ENCODE data around the gene COMMD4.
"Not testable (repeated sequence)": the region's sequence is repeated elsewhere in the genome, so short reads cannot be mapped to it uniquely, and the experiment has no call there.

The COMMD4 gene

DNA sequence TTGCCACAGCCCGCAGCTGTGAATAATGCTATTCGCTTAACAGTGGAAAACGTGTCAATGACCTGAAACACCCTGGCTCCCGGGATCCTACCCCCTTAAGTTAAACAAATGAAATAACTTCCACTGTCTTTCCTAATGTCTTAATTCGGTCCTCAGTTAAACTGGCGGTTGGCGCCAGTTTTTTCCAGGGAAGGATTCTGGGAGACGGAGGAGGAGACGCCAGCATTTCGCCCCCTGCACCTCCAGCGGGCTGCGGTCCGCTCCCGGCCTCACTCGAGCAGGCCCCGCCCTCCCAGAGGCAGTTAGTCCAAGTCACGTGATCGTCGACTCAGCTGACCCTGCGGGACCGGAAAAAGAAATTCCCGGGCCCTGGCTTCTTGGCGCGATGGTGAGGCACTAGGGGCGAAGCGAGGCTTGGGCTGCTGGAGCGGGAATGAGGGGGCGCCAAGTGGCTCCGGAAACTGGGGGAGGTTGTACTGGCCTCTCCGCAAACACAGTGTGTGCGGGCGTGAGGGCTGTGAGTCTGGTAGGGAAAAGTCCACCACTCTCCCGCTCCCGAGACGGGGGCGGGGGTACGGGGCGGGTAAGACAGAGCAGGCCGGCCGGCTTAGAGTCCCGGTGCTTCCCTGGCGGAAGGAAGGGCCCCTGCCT is at the start of gene COMMD4:
COMMD4 (plus strand) TSS at position 359 of the 651 bp plus-strand sequence; CDS start at position 386, 27 bp downstream.
- peak; percentile 68 for DNase-seq (ENCODE audit: low spot score)

DNA sequence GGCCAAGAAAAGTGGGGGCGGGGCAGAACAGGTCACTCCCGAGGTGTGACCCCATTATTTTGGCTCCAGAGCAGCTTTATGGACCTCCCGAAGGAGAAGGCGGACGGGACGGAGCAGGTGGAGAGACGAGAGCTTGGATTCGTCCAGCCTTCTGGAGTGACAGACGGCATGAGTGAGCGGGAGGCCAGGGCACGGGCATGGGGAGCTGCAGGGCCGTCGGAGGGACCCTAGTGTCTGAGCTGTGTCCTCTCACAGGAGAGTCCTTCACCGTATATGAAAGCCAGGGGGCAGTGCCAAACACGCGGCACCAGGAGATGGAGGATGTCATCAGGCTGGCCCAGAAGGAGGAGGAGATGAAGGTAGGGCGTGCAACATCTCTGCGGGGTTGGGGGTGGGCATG is 42.2 kb upstream of the COMMD4 start:
- DNase-seq (ENCODE audit: low spot score): not testable (repeated sequence)

DNA sequence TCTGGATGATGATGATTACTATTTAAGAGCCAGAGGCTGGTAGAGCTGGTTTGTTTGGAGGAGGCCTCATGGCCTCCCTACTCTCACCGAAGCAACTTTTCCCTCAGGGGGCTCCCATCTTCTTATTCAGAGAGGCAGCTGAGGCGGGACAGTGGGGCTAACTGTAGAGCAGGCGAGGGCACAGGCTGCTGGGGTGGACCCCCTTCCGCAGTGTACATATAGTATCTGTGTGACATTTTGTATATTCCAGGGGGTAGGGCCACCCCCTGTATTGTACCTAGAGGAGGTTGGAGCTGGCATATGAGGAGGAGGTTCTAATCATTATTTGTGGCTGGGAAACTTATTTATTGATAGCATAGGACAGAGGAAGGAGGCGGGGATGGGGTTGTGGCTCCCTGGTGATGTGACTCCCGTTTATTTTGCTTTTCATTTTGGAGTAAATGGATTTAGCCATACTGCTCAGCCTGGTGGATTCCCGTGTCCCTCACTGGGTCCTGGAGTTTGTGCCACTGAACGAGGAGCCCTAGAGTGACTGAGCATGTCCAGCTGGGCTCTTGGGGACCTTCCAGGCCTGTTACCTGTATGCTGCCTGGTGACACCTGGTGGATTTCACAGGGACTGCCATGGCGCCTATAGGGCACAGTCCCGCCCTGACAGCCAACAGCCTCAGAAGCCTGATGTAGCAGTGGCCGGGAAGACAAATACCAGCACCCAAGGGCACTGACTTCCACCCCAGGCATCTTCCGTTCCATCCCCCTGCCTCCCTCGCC is 37.1 kb upstream of the COMMD4 start:
- DNase-seq (ENCODE audit: low spot score): not testable (repeated sequence)

DNA sequence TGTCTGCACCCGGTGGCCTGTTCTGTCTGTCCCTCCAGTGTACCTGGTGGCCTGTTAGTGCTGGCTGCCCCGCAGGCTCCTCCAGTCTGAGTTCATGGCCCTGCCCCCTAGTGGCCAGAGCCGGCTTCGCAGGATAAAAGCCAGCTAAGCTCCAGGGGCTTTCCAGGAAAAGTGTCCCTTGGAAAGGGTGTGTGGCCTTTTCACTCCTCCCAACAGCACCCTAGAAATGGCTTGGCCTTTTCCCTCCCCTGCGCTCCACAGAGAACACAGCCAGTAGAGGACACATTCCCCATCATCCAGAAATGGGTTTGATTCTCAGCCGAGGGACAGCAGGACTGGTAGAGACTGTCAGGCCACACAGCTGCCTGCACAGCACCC is 36.6 kb upstream of the COMMD4 start:
- not testable (repeated sequence) for DNase-seq (ENCODE audit: low spot score)

DNA sequence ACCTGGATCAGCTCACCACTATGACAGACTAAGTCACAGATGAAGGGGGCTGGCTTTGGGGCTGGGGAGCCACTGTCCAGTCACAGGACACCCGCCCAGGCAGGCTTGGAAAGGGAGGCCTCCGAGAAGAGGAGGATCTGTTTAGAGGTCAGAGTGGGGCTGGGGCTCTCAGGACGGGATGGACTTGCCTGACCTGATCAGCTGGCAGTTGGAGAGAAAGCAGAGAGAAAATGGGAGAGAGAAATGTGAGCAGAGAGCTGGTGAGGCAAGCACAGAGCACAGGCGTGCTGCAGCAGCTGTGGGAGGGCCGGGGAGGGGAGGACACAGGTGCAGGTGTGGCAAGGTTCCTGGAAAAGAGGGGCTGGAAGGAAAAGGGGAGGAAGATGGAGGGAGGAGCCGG is 35.8 kb upstream of the COMMD4 start:
- not testable (repeated sequence) for DNase-seq (ENCODE audit: low spot score)

DNA sequence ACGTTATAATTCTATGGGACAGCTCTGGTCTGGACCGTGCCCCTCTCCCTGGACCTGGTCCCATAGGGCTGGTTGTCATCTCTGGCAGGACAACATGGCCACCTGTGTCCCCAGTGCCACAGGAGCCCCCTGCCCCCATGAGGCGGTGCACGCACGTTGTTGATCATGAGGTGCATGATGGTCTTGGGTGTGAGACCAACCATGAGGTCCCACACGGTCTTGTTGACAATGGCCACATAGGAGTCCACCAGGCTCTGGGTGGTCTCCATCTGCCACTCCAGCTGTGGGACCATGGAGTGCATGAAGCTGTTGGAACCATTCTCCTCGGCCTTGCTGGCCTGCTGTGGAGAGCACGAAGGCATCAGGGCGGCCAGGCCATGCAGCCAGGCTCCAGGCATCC is 33.5 kb upstream of the COMMD4 start:
- DNase-seq (ENCODE audit: low spot score): no peak

DNA sequence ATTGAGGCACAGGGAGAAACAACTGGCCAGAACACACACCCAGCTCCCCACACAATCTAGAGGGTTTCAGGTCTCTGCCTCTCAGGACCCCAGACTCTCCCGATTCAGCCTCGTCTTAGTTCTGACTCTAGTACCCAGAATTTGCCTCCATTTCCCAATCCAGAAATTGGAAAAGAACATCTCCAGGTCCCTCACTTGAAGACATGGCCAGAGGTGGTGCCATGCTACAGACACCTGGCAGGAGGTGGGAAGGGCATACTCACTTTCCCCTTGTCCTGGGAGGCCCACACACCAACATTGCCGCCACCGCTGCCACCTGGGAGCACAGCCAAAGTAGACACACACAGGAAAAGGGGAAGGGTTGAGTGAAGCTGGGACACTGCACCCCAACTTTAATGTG is 33.1 kb upstream of the COMMD4 start:
- not testable (repeated sequence) for DNase-seq (ENCODE audit: low spot score)

DNA sequence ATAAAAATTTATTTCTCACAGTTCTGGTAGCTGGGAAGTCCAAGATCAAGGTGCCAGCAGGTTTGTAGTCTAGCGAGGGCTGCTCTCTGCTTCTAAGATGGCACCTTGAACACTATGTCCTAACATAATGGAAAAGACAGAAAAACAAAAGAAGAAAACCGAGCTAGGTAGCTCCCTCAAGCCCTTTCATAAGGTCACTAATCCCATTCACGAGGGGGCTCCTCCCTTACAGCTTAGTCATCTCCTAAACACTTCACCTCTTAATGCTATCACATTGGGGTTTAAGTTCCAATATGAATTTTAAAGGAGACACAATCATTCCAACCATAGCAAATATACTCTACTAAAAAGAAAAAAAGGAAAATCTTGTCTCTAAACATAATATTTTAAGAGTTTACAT is 29.7 kb upstream of the COMMD4 start:
- no peak for DNase-seq (ENCODE audit: low spot score)

DNA sequence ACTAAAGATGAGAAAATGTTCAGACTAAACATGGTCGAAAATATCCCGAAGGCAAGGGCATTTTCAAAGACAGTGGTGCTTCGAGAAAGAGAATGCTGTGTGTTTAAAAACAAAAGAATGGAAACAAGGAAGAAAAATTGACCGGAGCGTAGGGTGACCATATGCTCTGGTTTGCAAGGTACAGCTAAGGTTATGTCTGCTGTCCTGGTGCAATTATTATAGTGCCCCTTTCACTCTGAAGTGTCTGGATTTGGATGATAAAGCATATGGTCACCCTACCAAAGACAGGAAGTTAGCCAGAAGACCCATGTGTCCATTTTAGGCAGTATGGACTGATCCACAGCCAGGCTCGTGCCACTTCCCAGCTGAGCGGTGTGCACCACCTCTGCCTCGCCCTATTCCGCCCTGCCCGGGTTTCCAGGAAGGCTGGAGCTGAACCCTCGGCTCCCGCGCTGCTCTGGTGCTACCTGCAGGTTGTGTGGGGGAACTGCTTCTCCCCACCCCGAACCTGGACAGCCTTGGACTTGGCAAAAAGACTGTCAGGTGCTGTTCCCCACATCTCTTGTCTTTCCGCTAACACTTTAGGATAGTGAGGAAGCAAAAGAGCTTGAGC is 28.0 kb upstream of the COMMD4 start:
- DNase-seq (ENCODE audit: low spot score): no peak

DNA sequence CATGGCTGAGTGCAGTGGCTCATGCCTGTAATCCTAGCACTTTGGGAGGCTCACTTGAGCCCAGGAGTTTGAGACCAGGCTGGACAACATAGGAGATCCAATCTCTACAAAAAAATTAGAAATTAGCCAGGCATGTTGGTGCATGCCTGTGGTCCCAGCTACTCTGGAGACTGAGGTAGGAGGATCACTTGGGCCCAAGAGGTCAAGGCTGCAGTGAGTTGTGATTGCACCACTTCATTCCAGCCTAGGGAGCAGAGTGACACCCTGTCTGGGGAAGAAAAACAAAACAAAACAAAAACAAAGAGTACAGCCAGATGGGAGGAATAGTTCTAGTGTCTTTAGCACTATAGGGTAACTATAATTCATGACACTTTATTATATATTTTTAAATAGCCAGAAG is 26.2 kb upstream of the COMMD4 start:
- DNase-seq (ENCODE audit: low spot score): no peak

DNA sequence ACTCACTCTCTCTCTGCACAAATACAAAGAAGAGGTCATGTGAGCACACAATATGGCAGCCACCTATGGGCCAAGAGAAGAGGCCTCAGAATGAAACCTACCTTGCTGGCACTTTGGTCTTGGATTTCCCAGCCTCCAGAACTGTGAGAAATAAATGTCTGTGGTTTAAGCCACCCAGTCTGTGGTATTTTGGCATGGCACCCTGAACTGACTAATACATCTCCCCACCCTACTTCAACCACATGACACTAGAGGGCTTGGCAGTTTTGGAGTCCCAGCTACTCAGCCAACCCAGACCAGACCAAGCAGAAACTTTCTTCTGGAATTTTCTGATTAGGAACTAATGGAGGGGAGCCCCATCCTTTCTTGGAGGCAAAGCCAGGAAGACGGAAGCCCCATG is 23.3 kb upstream of the COMMD4 start:
- DNase-seq (ENCODE audit: low spot score): not testable (repeated sequence)

DNA sequence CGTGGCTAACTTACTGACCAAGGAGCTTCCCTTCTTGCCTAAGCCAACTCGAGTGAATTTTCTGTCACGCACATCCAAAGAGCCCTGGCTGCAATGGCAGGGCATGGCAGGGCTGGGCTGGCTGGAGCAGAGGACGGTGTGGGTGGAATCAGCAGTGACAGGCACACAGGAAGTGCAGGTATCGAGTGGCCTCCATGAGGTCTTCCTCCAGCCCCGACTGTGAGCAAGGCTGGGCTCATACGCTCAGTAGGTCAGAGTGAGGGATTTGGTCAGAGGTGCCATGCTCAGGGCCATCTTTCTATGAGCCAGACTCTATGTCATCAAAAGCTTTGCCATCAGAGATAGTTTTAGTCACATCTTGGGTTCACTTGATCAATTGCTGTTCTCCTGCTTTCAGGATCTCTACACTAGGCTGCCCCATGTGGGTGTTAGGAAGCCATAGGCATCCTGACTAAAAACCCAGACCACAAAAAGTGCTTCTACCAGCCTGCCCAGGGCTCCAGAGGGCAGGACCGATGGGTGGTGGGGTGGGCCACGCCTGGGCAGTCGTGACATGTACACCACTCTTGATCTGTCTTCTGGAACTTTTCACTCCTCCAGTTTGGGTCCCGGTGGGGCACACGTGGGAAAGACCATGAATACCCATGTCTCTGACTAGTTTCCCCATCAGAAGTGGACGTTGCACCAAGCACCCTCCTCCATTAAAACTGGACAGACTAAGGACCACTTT is 22.6 kb upstream of the COMMD4 start:
- no peak for DNase-seq (ENCODE audit: low spot score)

DNA sequence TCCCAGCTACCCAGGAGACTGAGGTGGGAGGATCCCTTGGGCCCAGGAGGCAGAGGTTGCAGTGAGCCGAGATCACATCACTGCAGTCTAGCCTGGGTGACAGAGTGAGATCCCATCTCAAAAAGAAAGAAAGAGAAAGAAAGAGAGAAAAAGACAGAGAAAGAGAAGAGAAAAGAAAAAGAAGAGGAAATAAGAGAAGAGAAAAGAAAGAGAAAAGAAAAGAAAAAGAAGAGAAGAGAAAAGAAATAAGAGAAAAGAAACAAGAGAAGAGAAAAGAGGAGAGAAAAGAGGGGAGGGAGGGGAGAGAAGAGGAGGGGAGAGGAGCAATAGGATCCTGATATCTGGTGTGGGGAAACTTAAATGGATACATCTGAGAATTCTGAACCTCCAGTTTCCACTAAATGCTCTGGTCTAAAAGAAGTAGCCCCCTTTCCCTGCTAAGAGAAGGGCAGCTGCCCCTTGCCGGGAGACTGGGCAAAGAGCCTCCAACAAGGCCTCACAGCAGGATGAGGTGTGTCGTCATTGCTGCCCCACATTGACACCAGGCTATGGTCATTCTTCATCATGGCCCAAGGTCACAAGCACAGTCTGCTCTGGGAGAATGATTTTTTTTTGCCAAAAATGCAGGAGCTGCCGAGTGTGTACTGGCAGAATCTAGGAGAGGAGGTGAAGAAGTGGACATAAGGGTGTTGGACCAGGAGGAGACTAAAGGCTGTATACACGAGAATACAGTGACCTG is 21.1 kb upstream of the COMMD4 start:
- no peak for DNase-seq (ENCODE audit: low spot score)

DNA sequence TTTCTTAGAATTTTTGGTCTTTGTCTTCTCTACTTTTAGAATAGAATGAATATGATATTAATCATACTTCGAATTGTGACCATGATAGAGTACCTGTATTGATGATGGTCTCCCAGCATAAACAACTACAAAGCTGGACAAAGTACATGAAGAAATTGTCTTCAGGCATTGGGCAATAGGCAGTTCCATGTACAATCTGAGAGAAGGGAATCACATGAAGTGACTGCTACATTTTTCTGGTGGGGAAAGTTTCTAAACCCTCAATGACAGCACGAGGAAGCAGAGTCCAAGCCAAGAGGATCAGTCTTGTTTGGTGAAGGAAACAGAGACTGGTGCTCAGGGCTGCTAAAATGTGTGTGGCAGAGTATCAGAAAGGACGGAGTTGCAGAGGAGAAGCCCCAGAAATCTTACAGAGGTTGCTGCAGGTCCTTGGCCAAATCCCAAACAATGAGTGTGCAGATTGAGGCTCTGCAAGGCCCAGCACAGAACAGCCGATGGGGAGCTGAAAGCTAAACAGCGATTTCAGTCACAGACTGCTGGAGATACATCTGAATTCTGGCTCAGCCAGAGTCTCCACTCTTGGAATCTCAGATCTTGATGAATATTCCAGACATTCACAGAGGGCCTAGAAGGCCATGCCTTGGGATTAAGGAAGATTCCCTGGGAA is 16.5 kb upstream of the COMMD4 start:
- DNase-seq (ENCODE audit: low spot score): not testable (repeated sequence)

DNA sequence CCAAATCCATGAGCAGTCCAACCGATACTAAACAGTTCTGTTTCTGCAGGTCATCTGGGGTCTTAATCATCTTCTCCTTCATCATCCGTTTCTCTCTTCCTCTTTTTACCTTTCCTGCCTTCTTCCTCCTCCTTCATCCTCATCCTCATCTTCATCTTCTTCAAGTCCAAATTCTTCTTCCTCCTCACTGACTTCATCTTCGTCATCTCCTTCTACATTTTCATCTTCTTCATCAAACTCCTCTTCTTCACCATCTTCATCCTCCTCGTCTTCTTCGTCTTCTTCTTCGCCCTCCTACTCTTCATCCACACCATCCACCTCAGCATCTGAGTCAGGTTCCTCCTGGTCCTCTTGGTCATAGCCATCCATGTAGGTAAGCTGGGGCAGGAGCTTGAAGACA is 14.2 kb upstream of the COMMD4 start:
- DNase-seq (ENCODE audit: low spot score): no peak

DNA sequence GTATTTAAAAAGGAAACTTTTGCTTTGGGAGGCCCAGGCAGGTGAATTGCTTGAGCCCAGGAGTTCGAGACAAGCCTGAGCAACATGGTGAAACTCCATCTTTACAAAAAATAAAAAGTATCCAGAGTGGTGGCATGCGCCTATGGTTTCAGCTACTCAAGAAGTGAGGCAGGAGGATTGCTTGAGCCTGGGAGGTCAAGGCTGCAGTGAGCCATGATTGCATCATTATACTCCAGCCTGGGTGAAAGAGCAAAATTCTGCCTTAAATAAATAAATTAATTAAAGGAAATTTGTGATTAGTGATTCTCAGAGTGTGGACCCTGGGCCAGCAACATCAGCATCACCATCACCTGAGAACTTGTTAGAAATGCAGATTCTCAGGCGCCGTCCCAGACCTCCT is 9.9 kb upstream of the COMMD4 start:
- DNase-seq (ENCODE audit: low spot score): no peak

DNA sequence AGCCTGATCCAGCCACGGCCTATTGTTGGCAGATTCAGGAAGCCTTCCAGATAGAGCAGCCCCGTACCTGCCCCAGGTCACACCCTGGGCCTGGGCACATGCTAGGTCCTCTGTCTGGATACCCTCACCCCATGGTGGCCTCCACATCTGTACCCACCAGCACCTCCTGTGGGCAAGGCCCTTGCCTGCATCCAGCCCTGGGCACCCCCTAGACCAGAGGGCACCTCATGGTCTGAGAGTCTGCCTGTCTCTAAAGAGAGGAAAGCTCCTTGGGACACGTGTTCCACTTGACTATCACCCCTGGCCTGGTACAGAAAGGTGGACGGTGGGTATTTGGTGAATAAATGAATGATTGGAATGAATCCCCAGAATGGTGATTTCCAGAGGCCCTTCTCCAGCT is 8.9 kb upstream of the COMMD4 start:
- DNase-seq (ENCODE audit: low spot score): no peak

DNA sequence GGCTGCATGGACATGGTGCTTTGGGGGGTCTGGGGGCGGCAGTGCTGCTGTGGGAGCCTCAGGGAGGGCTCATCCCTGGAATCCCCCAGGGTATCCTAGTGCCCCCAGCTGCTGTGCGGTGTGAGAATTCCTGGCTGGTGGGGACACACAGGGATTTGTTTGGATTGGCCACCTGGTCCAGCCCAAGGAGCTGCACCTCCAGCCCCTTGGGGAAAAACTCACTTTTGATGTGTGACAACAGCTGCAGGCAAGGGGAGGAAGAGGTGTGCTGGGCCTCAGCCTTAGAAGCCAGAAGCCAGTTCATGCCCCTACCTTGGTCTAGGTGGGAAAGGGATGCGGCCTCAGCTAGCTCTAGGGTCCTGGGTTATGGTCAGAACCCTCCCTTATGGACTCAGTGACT is 8.4 kb upstream of the COMMD4 start:
- no peak for DNase-seq (ENCODE audit: low spot score)

DNA sequence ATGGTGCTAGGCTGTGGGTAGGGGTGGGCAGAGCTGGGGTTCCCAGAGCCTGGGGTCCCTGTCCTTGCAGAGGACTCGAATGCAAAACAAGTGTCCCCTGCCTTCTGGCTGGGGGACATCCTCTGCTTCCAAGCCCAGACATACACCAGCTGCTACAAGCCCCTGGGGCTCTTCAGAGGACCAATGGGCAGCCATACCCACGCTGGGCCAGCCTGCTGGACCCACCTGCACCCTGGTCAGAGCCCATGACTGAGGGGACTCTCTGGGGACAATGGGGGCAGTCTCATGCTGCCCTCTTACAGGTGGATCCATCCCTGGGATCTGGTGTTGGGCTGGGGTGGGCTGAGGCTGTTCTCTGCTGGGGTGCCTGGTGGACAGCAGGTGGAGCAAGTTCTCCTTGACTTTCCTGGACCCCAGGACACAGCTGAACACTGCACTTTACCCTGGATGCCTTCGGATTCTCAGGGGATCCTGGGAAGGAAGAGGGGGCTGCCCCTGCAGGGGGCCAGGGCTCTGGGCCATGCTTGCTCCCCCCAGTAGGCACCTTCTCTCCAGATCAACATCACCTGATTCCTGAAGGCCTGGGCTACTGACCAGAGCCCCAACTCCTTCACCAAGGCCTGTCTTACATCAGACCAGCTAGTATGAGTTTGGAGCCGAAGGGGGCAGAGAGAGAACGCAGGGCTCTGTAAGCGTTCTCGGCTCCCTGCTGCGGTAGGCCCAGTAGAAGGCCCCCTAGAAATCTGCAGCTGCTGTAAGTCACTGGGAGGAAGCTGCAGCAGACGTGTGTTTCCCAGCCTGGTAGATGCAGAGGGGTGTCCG is 7.2 kb upstream of the COMMD4 start:
- DNase-seq (ENCODE audit: low spot score): no peak

DNA sequence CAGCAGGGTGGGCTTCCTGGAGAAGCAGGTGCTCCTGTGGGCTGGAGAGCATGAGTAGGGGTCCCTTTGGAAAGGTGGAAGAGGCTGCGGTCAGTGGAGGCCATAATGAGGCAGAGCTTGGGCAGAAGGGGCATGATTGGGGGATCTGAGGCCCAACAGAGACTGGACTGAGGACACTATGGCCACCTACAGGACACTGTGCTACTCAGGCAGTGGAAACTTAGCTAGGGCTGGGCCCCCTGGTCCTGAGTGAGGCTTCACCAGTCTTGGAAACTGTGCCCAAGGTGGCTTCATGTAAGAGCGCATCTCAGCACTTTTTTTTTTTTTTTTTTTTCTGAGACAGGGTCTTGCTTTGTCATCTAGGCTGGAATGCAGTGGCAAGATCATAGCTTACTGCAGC is 6.3 kb upstream of the COMMD4 start:
- no peak for DNase-seq (ENCODE audit: low spot score)
